Stimulated activated CD8-positive, alpha-beta memory T cell treated with anti-CD3 and anti-CD28 coated beads, Interleukin-4, amount 100 ng/mL, for 4 hours (primary cell): ENCODE data around the gene SELENOO.

Experiments used
- DNase-seq, 2 donors: peaks; one replicate each; pipeline ENCODE4 v3.0.0-alpha.2; 2020; ENCODE audit warnings: low read depth in 2 of 2, low spot score in 1 of 2

The SELENOO gene

GRCh38 chr22:50171965-50172421 lies 28.8 kb upstream of the SELENOO start:
- no peak for DNase-seq

GRCh38 chr22:50173311-50173982 lies 27.4 kb upstream of the SELENOO start:
- DNase-seq = no peak

- DNase-seq = no peak
These were observed 26.8 kb upstream of the SELENOO start for GRCh38 chr22:50173983-50174355.

DNA sequence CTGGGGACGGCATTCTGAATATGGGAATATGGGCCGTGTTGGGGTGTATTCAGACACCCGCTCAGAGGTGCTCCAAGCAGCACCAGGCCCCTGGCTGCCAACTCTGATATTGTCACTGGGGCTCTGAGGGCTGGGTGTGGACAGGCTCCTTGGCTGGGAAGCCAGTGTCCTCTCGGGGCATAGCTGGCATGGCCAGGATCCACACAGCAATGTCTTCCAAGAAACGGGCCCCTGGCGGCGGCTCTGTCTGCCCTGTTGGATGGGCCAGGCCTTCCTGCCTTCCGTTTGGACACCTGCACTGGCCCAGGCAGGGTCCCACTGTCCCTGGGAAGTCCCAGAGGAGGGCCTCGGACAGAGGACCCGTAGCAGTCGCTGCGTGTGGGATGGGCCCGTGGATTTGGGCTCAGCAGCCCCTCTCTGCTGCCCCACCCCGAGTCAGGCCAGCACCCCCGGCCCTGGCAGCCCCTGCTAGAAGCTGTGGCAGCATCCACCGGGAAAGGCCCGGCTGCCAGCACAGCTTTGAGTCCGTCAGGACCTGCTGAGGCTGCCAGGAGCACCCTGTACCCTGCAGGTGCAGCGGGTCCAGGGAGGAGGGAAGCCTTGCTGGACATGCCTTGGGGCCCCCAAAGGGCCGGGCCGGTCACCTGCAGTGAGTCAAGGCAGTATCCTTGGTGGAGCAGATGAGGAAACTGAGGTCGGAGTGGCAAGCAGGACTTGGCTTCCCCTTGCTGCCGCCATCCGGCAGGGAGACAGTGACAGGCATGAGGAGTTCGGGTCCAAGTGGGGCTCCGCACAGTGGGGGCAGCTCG lies 26.2 kb upstream of the SELENOO start:
- DNase-seq = no peak

- DNase-seq = no peak
These were observed 25.7 kb upstream of the SELENOO start for GRCh38 chr22:50175191-50175461.

- no peak for DNase-seq
These were observed 24.6 kb upstream of the SELENOO start for GRCh38 chr22:50175921-50176849.

DNA sequence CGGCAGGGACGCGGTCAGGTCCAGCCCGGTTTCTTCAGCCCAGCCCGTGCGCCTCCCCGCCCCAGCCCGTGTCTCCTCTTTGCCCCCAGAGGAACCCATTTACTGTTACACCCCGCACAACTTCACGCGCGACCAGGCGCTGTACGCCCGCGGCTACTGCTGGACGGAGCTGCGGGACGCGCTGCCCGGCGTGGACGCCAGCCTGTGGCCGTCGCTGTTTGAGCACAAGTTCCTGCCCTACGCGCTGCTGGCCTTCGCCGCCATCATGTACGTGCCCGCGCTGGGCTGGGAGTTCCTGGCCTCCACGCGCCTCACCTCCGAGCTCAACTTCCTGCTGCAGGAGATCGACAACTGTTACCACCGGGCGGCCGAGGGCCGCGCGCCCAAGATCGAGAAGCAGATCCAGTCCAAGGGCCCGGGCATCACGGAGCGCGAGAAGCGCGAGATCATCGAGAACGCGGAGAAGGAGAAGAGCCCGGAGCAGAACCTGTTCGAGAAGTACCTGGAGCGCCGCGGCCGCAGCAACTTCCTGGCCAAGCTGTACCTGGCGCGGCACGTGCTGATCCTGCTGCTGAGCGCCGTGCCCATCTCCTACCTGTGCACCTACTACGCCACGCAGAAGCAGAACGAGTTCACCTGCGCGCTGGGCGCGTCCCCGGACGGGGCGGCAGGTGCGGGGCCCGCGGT lies 23.8 kb upstream of the SELENOO start:
- no peak for DNase-seq

GRCh38 chr22:50177537-50178470 lies 23.0 kb upstream of the SELENOO start:
- DNase-seq = no peak

GRCh38 chr22:50178471-50178864 lies 22.3 kb upstream of the SELENOO start:
- no peak for DNase-seq

GRCh38 chr22:50178871-50179869 lies 21.6 kb upstream of the SELENOO start:
- no peak for DNase-seq

GRCh38 chr22:50179937-50180726 lies 20.7 kb upstream of the SELENOO start:
- no peak for DNase-seq

GRCh38 chr22:50180727-50181521 lies 19.9 kb upstream of the SELENOO start:
- no peak for DNase-seq

- no peak for DNase-seq
These were observed 18.4 kb upstream of the SELENOO start for GRCh38 chr22:50182176-50183081.

DNA sequence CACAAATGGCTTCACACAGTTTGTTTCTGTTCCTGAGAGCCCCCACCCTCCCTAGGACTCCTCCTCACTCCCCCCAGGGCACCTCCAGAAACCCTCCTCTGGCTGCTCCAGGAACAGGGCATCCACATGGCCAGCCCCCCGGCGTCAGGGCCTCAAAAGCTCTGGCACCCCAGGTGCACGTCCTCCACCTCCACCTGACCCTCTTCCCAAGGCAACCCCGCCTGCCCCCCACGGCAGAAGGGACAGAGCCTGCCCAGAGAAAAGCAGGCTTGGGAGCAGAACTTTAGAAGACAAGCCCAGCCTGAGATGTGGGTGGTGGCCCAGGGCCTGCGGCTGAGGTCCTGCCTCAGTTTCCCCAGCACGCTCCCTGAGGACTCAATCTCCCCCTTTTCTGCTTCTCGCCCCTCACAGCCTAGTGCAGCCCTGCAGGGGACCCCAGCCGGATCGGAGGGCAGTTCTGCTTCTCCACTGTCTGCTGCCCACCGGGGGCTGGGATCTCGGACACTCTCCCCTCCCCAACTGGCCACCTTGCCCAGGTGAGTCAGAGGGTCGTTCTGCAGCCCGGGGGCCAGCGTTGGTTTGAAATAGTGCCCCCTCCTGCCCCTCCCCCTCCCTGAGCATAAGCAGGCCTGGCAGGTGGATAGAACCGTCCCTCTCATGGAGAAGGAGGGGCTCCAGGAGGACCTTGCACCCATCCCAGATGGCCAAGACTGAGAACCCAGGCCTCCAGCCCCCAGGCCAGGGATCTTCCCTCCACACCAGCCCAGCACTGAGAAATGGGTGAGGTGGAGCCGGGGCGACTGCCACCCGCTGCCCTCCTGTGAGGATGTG lies 17.5 kb upstream of the SELENOO start:
- DNase-seq = no peak
